Measurements from ENCODE around the gene XAF1. TPM values are rescaled to one million over a fixed set of nuclear protein-coding genes. Genes with fewer than 3 reads are reported as not detected.

XAF1 gene
- total RNA-seq, 4 donors from 2014 or later = 5.3 to 10.2 (median 6.6) TPM

DNA sequence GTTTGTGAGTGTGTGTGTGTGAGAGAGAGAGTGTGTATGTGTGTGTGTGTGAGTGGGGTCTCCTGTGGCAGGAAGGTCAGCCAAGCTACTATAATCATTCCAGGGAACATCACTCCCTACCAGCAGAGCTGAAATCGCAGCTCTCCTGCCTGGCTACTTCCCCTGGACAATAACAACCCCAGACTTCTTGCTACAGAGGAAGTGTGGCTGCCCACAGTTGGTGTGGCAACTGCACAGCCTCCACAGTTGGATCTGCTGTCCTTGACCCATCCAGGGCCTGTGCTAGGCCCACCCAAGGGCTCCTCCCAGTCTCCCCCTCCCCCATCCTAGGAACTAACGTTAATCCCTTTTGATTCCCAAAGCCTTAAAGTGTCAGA is 44.2 kb upstream of the XAF1 start:
- DNase-seq (ENCODE audit: low spot score in 2 of 2) = peak in 1 of 2 donors; percentile 56
- WGBS, 2 donors = 51 to 71% methylated on average over 2 of the region's 2 CpGs
- TF ChIP-seq POLR2A (IDR thresholded peaks at IDR 0.05) = no peak
- TF ChIP-seq, protein P1, sequence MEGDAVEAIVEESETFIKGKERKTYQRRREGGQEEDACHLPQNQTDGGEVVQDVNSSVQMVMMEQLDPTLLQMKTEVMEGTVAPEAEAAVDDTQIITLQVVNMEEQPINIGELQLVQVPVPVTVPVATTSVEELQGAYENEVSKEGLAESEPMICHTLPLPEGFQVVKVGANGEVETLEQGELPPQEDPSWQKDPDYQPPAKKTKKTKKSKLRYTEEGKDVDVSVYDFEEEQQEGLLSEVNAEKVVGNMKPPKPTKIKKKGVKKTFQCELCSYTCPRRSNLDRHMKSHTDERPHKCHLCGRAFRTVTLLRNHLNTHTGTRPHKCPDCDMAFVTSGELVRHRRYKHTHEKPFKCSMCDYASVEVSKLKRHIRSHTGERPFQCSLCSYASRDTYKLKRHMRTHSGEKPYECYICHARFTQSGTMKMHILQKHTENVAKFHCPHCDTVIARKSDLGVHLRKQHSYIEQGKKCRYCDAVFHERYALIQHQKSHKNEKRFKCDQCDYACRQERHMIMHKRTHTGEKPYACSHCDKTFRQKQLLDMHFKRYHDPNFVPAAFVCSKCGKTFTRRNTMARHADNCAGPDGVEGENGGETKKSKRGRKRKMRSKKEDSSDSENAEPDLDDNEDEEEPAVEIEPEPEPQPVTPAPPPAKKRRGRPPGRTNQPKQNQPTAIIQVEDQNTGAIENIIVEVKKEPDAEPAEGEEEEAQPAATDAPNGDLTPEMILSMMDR (IDR thresholded peaks at IDR 0.05) = no peak
- intact Hi-C loops (cut with DNase I; ENCODE audit: low total_unique reads) = no loop called here
- no peak overlapping the region for H3K4me3 ChIP-seq (ENCODE audit: low read depth, poor library complexity, severe bottlenecking)

- intact Hi-C loops (cut with DNase I; ENCODE audit: low total_unique reads) = no loop called here
- peak in 1 of 2 donors; percentile 85 for DNase-seq (ENCODE audit: low spot score in 2 of 2)
- no peak overlapping the region for H3K4me3 ChIP-seq (ENCODE audit: low read depth, poor library complexity, severe bottlenecking)
- 19 to 20% methylated on average over 7 to 11 of the region's 11 CpGs for WGBS, 2 donors
- no peak for TF ChIP-seq POLR2A (IDR thresholded peaks at IDR 0.05)
- TF ChIP-seq, protein P1 (IDR thresholded peaks at IDR 0.05) = no peak
Measured at GRCh38 chr17:6712058-6712853, 43.6 kb upstream of the XAF1 start.

- DNase-seq (ENCODE audit: low spot score in 2 of 2) = peak in 1 of 2 donors; percentile 82
- TF ChIP-seq POLR2A (IDR thresholded peaks at IDR 0.05) = no peak
- TF ChIP-seq, protein P1 (IDR thresholded peaks at IDR 0.05) = no peak
- H3K4me3 ChIP-seq (ENCODE audit: low read depth, poor library complexity, severe bottlenecking) = no peak overlapping the region
- intact Hi-C loops (cut with DNase I; ENCODE audit: low total_unique reads) = no loop called here
- WGBS, 2 donors = 8 to 10% methylated on average over 14 of the region's 14 CpGs
Measured at GRCh38 chr17:6712854-6713129, 43.1 kb upstream of the XAF1 start.

- intact Hi-C loops (cut with DNase I; ENCODE audit: low total_unique reads) = no loop called here
- 4 to 7% methylated on average over 26 to 57 of the region's 71 CpGs for WGBS, 2 donors
- peak in 1 of 2 donors; percentile 86 for DNase-seq (ENCODE audit: low spot score in 2 of 2)
- H3K4me3 ChIP-seq (ENCODE audit: low read depth, poor library complexity, severe bottlenecking) = no peak within 1 kb of the TSS
- TF ChIP-seq, protein P1 (IDR thresholded peaks at IDR 0.05) = no peak
- no peak for TF ChIP-seq POLR2A (IDR thresholded peaks at IDR 0.05)
Measured at GRCh38 chr17:6713130-6713917, 42.5 kb upstream of the XAF1 start, which contains the start of gene SLC13A5. TSS of gene SLC13A5 (minus strand) at chr17:6713369. CDS start at chr17:6713333, 36 bp downstream.

- peak in 1 of 2 donors; percentile 76 for DNase-seq (ENCODE audit: low spot score in 2 of 2)
- no peak overlapping the region for H3K4me3 ChIP-seq (ENCODE audit: low read depth, poor library complexity, severe bottlenecking)
- 13 to 29% methylated on average over 25 to 27 of the region's 29 CpGs for WGBS, 2 donors
- intact Hi-C loops (cut with DNase I; ENCODE audit: low total_unique reads) = no loop called here
- TF ChIP-seq, protein P1 (IDR thresholded peaks at IDR 0.05) = no peak
- no peak for TF ChIP-seq POLR2A (IDR thresholded peaks at IDR 0.05)
Measured at GRCh38 chr17:6713918-6714271, 42.0 kb upstream of the XAF1 start.

All from lower leg skin (tissue), 4 donors.